Uterus (tissue), 4 donors: ENCODE results near the gene SLC66A1. TPM values are rescaled to one million over a fixed set of nuclear protein-coding genes. Genes with fewer than 3 reads are reported as not detected.

Source experiments
- DNase-seq, 2 donors: peaks; one replicate each; pipeline ENCODE4 v3.0.0-alpha.2; 2019 to 2020
- H3K27ac ChIP-seq, 2 donors: fragments of 200-600 bp; sonication (generic); 1 replicate in 1 of 2; 2 replicates in 1 of 2; pipeline ENCODE4 v1.5.1; 2016 to 2018
- H3K27me3 ChIP-seq, 2 donors: fragments of 200-600 bp; sonication (generic); one replicate each; pipeline ENCODE4 v1.5.1; 2018 to 2019; ENCODE audit warnings: control low read depth in 1 of 2
- H3K36me3 ChIP-seq, 2 donors: fragments of 200-600 bp; sonication (generic); one replicate each; pipeline ENCODE4 v1.5.1; 2019; ENCODE audit warnings: control low read depth in 1 of 2
- H3K4me1 ChIP-seq, 2 donors: fragments of 200-600 bp; sonication (generic); one replicate each; pipeline ENCODE4 v1.5.1; 2018 to 2019; ENCODE audit warnings: control low read depth in 1 of 2
- H3K4me3 ChIP-seq, 2 donors: fragments of 200-600 bp; sonication (generic); 1 replicate in 1 of 2; 2 replicates in 1 of 2; pipeline ENCODE4 v1.5.1; 2018 to 2019; ENCODE audit warnings: mild to moderate bottlenecking in 1 of 2
- H3K9me3 ChIP-seq, 2 donors: fragments of 200-600 bp; sonication (generic); one replicate each; pipeline ENCODE4 v1.5.1; 2019; ENCODE audit warnings: control low read depth in 1 of 2
- POLR2A ChIP-seq, 2 donors: fragments of 450-650 bp; IDR thresholded peaks; one replicate each; pipeline ENCODE4 v1.6.1; 2016; ENCODE audit warnings: antibody characterized with exemption in 2 of 2, mild to moderate bottlenecking in 1 of 2, moderate library complexity in 1 of 2
- intact Hi-C: fragments of 100-400 bp; cut with DNase I; formaldehyde crosslinking; loops from one replicate; pipeline ENCODE4 v1.15.1; 2023; ENCODE audit warnings: low total_unique reads
- total RNA-seq, 4 donors: library from RNA; depleted of rRNA in 3 of 4; stranded (reverse); fragments of >200 nt in 3 of 4; gene quantifications; one replicate each; pipeline versions ENCODE4 v1.1.0 to v1.2.4, GENCODE V29; 2014 to 2023
- TF ChIP-seq, protein P1 (sequence below), 4 experiments: fragments of 200-600 bp in 2 of 4; fragments of 450-650 bp in 2 of 4; sonication (generic) in 2 of 4; IDR thresholded peaks; one replicate each; pipeline ENCODE4 v1.5.1; 2016 to 2019; ENCODE audit warnings: antibody characterized with exemption in 4 of 4, mild to moderate bottlenecking in 2 of 4, moderate library complexity in 1 of 4
- donor health status: DM: yes; HTN: yes; CAD: no.

SLC66A1 gene
- total RNA-seq, 4 donors from 2014 or later = 0.88 to 18.1 (median 8.2) TPM

DNA sequence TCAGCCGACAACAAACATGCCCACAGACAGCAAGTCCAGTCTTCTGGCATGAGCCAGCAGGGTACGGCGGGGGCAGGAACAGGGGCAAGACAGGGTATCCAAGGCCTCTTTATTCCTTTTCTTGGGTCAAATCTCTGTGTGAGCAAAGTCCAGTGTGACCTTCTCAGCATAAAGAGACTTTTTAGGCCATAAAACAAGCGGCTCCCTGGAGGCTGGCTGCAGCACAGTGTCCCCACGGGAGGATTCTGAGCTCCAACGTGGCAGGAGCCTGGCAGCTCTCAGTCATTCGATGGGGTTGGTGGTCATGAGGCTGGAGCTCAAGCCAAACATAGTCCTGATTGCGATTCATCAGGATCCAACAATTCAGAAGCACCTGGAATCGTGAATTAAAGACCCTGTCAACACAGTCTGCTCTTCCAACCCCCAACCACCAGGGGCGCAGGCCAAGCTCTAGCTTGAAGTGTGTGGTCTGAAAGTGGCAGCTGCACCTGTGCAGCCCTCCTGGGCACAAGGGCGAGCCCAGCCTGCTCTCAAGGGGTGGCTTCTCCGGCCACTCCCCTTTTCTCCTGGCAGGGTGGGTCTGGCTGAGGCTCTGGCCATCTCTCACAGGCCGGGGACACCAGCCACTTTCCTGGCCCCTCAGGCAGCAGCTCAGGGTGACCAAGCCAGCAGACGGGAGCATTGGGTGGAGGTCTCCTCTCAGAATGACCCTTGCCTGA, 62.1 kb downstream of the SLC66A1 start:
- peaks cover 8 to 11% of the 10 kb centered on the region in 2 donors for H3K4me1 ChIP-seq
- no peak overlapping the region for H3K4me3 ChIP-seq
- H3K27ac ChIP-seq = peak overlapping the region; percentile 81 to 84
- H3K9me3 ChIP-seq = no peaks in the 10 kb centered on the region
- no peak for DNase-seq
- TF ChIP-seq POLR2A (IDR thresholded peaks at IDR 0.05) = no peak
- TF ChIP-seq, protein P1, sequence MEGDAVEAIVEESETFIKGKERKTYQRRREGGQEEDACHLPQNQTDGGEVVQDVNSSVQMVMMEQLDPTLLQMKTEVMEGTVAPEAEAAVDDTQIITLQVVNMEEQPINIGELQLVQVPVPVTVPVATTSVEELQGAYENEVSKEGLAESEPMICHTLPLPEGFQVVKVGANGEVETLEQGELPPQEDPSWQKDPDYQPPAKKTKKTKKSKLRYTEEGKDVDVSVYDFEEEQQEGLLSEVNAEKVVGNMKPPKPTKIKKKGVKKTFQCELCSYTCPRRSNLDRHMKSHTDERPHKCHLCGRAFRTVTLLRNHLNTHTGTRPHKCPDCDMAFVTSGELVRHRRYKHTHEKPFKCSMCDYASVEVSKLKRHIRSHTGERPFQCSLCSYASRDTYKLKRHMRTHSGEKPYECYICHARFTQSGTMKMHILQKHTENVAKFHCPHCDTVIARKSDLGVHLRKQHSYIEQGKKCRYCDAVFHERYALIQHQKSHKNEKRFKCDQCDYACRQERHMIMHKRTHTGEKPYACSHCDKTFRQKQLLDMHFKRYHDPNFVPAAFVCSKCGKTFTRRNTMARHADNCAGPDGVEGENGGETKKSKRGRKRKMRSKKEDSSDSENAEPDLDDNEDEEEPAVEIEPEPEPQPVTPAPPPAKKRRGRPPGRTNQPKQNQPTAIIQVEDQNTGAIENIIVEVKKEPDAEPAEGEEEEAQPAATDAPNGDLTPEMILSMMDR (IDR thresholded peaks at IDR 0.05) = no peak
- H3K36me3 ChIP-seq = no peaks in the 10 kb centered on the region
- intact Hi-C loops = no loop called here
- H3K27me3 ChIP-seq = no peaks in the 10 kb centered on the region

DNA sequence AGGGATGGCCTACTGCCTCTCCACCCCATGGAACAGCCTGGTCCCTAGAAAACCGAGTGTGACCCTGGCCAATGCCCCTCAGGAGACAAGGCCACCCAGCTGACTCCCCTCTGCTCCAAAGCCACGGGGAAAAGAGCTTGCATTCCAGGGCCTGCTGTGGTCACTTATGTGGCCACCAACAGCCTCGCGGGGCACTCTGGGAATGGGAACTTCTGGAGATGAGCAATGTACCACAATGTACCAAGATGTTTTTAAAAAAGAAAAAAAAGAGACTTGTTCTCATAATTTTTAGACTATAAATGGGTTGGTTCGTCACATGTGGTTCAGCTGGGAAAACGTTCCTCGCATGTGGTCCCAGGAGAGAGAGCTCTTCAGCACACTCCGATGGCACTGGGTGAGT, 62.8 kb downstream of the SLC66A1 start:
- no peaks in the 10 kb centered on the region for H3K9me3 ChIP-seq
- H3K4me3 ChIP-seq = no peak overlapping the region
- TF ChIP-seq, protein P1 (IDR thresholded peaks at IDR 0.05) = no peak
- no peak for TF ChIP-seq POLR2A (IDR thresholded peaks at IDR 0.05)
- intact Hi-C loops = no loop called here
- H3K4me1 ChIP-seq = peaks cover 8 to 9% of the 10 kb centered on the region in 2 donors
- H3K36me3 ChIP-seq = no peaks in the 10 kb centered on the region
- H3K27ac ChIP-seq = peak overlapping the region; percentile 81 to 84
- H3K27me3 ChIP-seq = no peaks in the 10 kb centered on the region
- no peak for DNase-seq

DNA sequence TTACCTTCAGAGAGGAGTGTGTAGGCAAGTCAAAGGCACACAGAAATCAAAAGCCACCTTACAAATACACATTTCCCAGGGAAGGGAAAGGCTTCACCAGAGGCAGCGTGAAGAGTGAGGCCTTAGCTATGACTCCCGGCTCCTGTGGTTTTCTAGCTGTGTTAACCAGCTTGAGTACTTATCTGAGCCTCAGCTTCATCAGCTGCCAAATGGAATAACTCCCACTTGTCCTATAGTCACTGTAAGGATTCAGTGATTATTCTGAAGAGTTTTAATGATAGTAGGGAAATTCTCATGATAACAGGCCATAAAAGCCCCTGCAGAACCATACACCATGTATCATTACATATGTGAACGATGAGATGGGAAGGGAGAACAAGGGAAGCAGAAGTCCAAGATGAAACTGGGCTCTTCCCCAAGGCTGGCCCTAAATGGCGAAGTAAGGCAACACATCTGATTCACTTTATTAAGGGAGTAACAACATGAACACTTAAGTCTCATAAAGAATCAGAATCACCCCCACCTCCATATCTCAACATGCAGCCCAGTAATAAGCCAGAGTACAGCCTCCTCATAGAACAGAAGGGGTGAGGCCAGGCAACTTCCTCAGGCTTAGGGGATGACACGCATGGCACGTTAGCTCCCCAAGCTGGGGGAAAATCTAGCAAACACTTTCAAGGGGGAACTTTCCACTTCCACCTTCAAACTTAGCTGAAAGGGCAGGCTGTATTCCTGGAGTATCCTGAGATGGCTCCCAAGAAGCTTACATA, 63.7 kb downstream of the SLC66A1 start:
- no peaks in the 10 kb centered on the region for H3K36me3 ChIP-seq
- H3K4me3 ChIP-seq = no peak overlapping the region
- peak overlapping the region; percentile 62 to 84 for H3K27ac ChIP-seq
- H3K27me3 ChIP-seq = no peaks in the 10 kb centered on the region
- intact Hi-C loops = no loop called here
- TF ChIP-seq, protein P1 (IDR thresholded peaks at IDR 0.05) = no peak
- TF ChIP-seq POLR2A (IDR thresholded peaks at IDR 0.05) = no peak
- no peaks in the 10 kb centered on the region for H3K9me3 ChIP-seq
- DNase-seq = no peak
- peaks cover 8 to 9% of the 10 kb centered on the region in 2 donors for H3K4me1 ChIP-seq

DNA sequence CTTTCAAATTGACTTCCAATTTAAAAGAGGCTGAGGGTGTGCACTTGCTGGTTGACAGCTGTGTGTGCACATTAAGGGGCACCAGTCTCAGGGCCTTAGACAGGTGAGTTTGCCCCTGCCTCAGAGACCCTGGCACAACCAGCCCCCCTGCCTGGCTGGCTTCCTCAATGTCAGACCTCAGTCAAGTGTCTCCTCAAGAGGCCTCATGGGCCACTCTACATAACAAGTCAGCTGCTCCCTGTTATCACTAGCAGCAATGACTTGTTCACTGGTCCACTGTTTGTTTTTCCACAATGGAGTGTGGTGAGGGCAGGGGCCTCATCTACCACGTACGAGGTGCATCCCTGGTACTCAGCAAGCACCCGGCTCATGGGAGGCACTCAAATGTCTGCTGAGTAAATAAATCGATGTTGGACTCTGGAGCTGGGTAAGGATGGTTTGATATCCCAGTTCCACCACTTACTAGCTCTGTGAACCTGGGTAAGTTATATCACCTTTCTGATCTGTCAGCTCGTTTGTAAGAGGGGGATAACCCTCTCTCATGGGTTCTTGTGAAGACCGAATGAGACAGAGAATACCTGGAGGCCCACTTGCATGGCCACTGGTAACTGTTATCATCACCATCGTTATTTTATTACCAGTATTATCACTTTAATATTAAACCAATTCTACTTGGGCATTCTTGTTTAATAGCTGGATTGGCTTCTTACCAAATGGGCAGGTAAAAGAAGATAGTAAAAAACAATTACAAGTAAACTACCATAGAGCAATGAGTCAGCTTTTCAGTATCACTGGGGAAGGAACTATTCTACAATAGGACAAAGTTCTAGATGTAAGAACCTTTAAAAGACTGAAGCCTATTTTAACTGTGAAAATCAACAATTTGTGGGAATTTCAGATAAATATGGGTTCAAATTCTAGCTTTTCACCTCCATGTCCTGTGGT, 64.6 kb downstream of the SLC66A1 start:
- Histone ChIP-seq H3K27me3 (no peaks in the 10 kb centered on the region), H3K4me3 (no peak overlapping the region), H3K4me1 (peaks cover 8 to 9% of the 10 kb centered on the region in 2 donors), H3K9me3 (no peaks in the 10 kb centered on the region), H3K27ac (peak overlapping the region; percentile 62 to 84), H3K36me3 (no peaks in the 10 kb centered on the region)
- TF ChIP-seq POLR2A (IDR thresholded peaks at IDR 0.05) = no peak
- TF ChIP-seq, protein P1 (IDR thresholded peaks at IDR 0.05) = no peak
- intact Hi-C loops = no loop called here
- no peak for DNase-seq
